GM12801 (cell line): ENCODE data around the gene NEU1.

Experiments used
- CTCF ChIP-seq: IDR thresholded peaks from one replicate; pipeline ENCODE4 v1.5.1; 2011; ENCODE audit warnings: control low read depth; ENCODE audit not compliant: insufficient read length; ENCODE audit errors: extremely low read depth

Gene NEU1

GRCh38 chr6:31836474-31837368 lies 25.9 kb downstream of the NEU1 start:
- no peak for TF ChIP-seq CTCF

GRCh38 chr6:31836047-31836473 lies 26.6 kb downstream of the NEU1 start:
- no peak for TF ChIP-seq CTCF

- TF ChIP-seq CTCF = no peak
These were observed 28.0 kb downstream of the NEU1 start for GRCh38 chr6:31834367-31835250.

GRCh38 chr6:31831350-31832215 lies 31.0 kb downstream of the NEU1 start:
- TF ChIP-seq CTCF = no peak

GRCh38 chr6:31830886-31831335 lies 31.7 kb downstream of the NEU1 start:
- no peak for TF ChIP-seq CTCF

GRCh38 chr6:31829633-31830283 lies 32.9 kb downstream of the NEU1 start:
- no peak for TF ChIP-seq CTCF
